ENCODE results near the gene TBC1D8.

GRCh38 chr2:101188683-101189405 lies 37.7 kb upstream of the TBC1D8 start:
- no peak for TF ChIP-seq POLR2A (IDR thresholded peaks at IDR 0.05; ENCODE audit: extremely low read depth, insufficient read length)
- TF ChIP-seq, protein P1, sequence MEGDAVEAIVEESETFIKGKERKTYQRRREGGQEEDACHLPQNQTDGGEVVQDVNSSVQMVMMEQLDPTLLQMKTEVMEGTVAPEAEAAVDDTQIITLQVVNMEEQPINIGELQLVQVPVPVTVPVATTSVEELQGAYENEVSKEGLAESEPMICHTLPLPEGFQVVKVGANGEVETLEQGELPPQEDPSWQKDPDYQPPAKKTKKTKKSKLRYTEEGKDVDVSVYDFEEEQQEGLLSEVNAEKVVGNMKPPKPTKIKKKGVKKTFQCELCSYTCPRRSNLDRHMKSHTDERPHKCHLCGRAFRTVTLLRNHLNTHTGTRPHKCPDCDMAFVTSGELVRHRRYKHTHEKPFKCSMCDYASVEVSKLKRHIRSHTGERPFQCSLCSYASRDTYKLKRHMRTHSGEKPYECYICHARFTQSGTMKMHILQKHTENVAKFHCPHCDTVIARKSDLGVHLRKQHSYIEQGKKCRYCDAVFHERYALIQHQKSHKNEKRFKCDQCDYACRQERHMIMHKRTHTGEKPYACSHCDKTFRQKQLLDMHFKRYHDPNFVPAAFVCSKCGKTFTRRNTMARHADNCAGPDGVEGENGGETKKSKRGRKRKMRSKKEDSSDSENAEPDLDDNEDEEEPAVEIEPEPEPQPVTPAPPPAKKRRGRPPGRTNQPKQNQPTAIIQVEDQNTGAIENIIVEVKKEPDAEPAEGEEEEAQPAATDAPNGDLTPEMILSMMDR (IDR thresholded peaks at IDR 0.05; ENCODE audit: low read depth, low read length): peak; percentile 57

Measured in NB4 (cell line).